Thyroid gland (tissue), 4 donors: ENCODE data around the gene TTC33. TPM values are rescaled to one million over a fixed set of nuclear protein-coding genes. Genes with fewer than 3 reads are reported as not detected.

Experiments used
- DNase-seq, 2 donors: peaks; one replicate each; pipeline ENCODE4 v3.0.0-alpha.2; 2019
- H3K27ac ChIP-seq, 3 donors: fragments of 200-600 bp; sonication (generic); 1 replicate in 2 of 3; 2 replicates in 1 of 3; pipeline ENCODE4 v1.5.1; 2016 to 2019; ENCODE audit warnings: mild to moderate bottlenecking in 1 of 3, moderate library complexity in 1 of 3
- H3K27me3 ChIP-seq: fragments of 200-600 bp; sonication (generic); one replicate; pipeline ENCODE4 v1.5.1; 2019
- H3K36me3 ChIP-seq, 2 donors: fragments of 200-600 bp; sonication (generic); one replicate each; pipeline ENCODE4 v1.5.1; 2016 to 2019
- H3K4me1 ChIP-seq, 2 donors: fragments of 200-600 bp; sonication (generic); one replicate each; pipeline ENCODE4 v1.5.1; 2017 to 2019
- H3K4me3 ChIP-seq, 3 donors: fragments of 200-600 bp; sonication (generic); replicated peaks in 1 of 3; 1 replicate in 2 of 3; 2 replicates in 1 of 3; pipeline ENCODE4 v1.5.1; 2016; ENCODE audit warnings: mild to moderate bottlenecking in 1 of 3
- H3K9me3 ChIP-seq: fragments of 200-600 bp; sonication (generic); one replicate; pipeline ENCODE4 v1.5.1; 2017
- CTCF ChIP-seq, 6 experiments: fragments of 200-600 bp in 3 of 6; fragments of 450-650 bp in 3 of 6; sonication (generic) in 3 of 6; IDR thresholded peaks; one replicate each; pipeline ENCODE4 v1.5.1; 2016 to 2019; ENCODE audit warnings: antibody characterized with exemption in 6 of 6, mild to moderate bottlenecking in 2 of 6, inconsistent platforms in 1 of 6, moderate library complexity in 1 of 6
- POLR2A ChIP-seq, 2 donors: fragments of 450-650 bp; IDR thresholded peaks; one replicate each; pipeline ENCODE4 v1.6.1; 2017; ENCODE audit warnings: antibody characterized with exemption in 2 of 2, mild to moderate bottlenecking in 2 of 2, moderate library complexity in 1 of 2
- WGBS, 2 donors: methylation state at CpG; one replicate each; pipeline ENCODE4 v1.1.5; 2017; 5-methylcytosine and 5-hydroxymethylcytosine counted together
- intact Hi-C: fragments of 100-400 bp; cut with DNase I; formaldehyde crosslinking; loops from one replicate; pipeline ENCODE4 v1.15.1; 2023
- total RNA-seq, 4 donors: library from RNA; depleted of rRNA; stranded (reverse); fragments of >200 nt; gene quantifications; one replicate each; pipeline ENCODE4 v1.2.3, GENCODE V29; 2016

The TTC33 gene
- total RNA-seq, 4 donors from 2014 or later = 18.7 to 35.2 (median 24.9) TPM

- Histone ChIP-seq H3K4me3 (no peak overlapping the region), H3K4me1 (no peaks in the 10 kb centered on the region), H3K9me3 (no peaks in the 10 kb centered on the region), H3K27me3 (no peaks in the 10 kb centered on the region), H3K36me3 (no peaks in the 10 kb centered on the region), H3K27ac (no peak overlapping the region)
- WGBS, 2 donors = 93 to 94% methylated on average over 1 of the region's 1 CpG
- no peak for DNase-seq
- no peak for TF ChIP-seq CTCF (IDR thresholded peaks at IDR 0.05)
- intact Hi-C loops = no loop called here
Measured at GRCh38 chr5:40557501-40557900, 198.3 kb downstream of the TTC33 start.

DNA sequence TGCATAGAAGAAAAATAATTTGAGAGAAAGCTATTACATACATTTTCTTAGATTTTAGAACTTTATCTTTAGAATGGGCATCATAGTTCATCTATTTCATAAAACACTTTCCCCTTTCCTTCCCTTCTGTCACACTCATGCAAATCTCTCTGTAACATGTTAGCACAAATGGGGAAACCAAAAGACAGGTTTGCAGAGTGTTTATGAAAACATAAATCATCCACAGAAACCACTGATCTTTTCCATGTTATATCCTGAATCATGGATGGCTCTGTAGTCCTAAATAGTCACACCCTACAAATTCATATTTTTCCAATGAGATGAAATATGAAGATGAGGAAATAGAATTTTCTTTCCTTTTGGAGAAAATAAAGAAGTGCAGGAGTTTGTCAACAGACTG, 198.9 kb downstream of the TTC33 start:
- no peaks in the 10 kb centered on the region for H3K9me3 ChIP-seq
- DNase-seq = no peak
- H3K4me3 ChIP-seq = no peak overlapping the region
- H3K36me3 ChIP-seq = no peaks in the 10 kb centered on the region
- H3K27me3 ChIP-seq = no peaks in the 10 kb centered on the region
- no peak overlapping the region for H3K27ac ChIP-seq
- TF ChIP-seq POLR2A (IDR thresholded peaks at IDR 0.05) (no peak), CTCF (IDR thresholded peaks at IDR 0.05) (no peak)
- peaks cover 4 to 5% of the 10 kb centered on the region in 2 donors for H3K4me1 ChIP-seq
- intact Hi-C loops = no loop called here

- Histone ChIP-seq H3K27ac (no peak overlapping the region), H3K4me1 (peaks cover 5 to 8% of the 10 kb centered on the region in 2 donors), H3K27me3 (no peaks in the 10 kb centered on the region), H3K4me3 (no peak overlapping the region), H3K9me3 (no peaks in the 10 kb centered on the region), H3K36me3 (no peaks in the 10 kb centered on the region)
- WGBS, 2 donors = 84 to 92% methylated on average over 1 of the region's 1 CpG
- intact Hi-C loops = no loop called here
- TF ChIP-seq CTCF (IDR thresholded peaks at IDR 0.05) (no peak), POLR2A (IDR thresholded peaks at IDR 0.05) (no peak)
- no peak for DNase-seq
Measured at GRCh38 chr5:40555886-40556285, 199.9 kb downstream of the TTC33 start.

- Histone ChIP-seq H3K4me1 (peaks cover 5 to 8% of the 10 kb centered on the region in 2 donors), H3K27ac (no peak overlapping the region), H3K27me3 (no peaks in the 10 kb centered on the region), H3K9me3 (no peaks in the 10 kb centered on the region), H3K36me3 (no peaks in the 10 kb centered on the region), H3K4me3 (no peak overlapping the region)
- WGBS, 2 donors = 91 to 93% methylated on average over 1 of the region's 1 CpG
- TF ChIP-seq CTCF (IDR thresholded peaks at IDR 0.05) = no peak
- TF ChIP-seq POLR2A (IDR thresholded peaks at IDR 0.05) = no peak
- intact Hi-C loops = no loop called here
- no peak for DNase-seq
Measured at GRCh38 chr5:40554813-40555212, 200.9 kb downstream of the TTC33 start.

DNA sequence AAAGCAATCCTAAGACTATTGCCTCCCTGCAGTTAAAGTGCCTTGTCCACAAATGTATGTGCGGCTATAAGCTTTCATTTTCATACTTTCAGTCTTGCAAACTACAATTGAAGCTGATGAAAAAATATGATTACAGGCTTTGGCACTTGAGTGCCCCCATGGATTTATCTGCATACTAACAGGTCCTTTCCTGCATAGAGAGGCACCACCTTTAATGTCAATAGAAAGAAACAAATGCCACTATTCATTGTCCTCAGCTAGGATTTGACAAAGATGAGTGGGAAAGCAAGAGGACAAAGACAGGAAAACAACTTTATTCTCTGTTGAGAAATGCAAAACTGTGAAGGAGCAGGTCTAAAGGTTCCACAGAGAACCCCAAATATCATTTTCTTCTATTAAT, 201.7 kb downstream of the TTC33 start:
- H3K9me3 ChIP-seq = no peaks in the 10 kb centered on the region
- intact Hi-C loops = no loop called here
- H3K4me1 ChIP-seq = peaks cover 5 to 8% of the 10 kb centered on the region in 2 donors
- no peak overlapping the region for H3K4me3 ChIP-seq
- DNase-seq = no peak
- no peak for TF ChIP-seq CTCF (IDR thresholded peaks at IDR 0.05)
- TF ChIP-seq POLR2A (IDR thresholded peaks at IDR 0.05) = no peak
- WGBS, 2 donors = 96 to 100% methylated on average over 1 of the region's 1 CpG
- no peaks in the 10 kb centered on the region for H3K27me3 ChIP-seq
- H3K36me3 ChIP-seq = no peaks in the 10 kb centered on the region
- H3K27ac ChIP-seq = no peak overlapping the region
